Measurements from ENCODE around the gene PTPN5.

PTPN5 gene

DNA sequence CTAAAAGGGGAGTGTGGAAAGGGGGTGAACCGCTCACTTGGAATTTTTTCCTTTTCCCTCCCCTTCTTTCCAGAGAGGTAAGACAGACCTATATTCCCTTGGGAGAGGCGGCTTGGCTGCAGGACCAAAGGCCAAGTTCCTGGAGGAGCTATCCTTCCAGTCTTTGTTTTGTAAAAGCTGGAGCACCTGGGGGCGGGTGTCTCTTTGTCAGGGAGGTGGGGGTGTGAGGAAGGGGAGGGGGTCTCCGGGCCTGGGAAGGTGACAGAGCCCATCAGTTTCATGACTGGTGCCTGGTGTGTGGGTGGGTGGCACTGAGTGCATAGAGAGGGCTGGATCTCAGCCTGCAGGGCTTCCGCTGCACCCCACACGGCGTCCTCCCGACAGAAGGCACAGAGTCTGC lies 18.5 kb downstream of the PTPN5 start:
- DNase-seq (ENCODE audit: low read depth), result no peak

DNA sequence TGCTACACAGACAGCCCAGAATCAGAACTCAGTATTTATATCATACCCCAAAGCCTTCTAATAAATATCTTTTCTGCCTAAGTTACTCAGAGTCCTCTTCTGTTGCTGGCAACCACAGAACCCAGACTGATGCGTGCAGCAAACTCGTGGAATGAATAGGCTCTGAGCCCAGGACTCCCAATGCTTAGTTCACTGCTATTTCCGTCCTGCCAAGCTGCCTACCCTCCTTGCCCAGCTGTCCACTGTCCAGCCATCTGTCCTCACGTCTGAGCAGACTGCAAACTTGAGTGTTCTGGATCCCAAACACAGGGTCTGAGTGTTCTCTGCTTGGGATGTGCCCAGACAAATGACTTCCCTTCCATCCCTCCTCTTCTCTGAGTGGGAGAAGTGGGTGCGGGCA lies 19.4 kb downstream of the PTPN5 start:
- no peak for DNase-seq (ENCODE audit: low read depth)

DNA sequence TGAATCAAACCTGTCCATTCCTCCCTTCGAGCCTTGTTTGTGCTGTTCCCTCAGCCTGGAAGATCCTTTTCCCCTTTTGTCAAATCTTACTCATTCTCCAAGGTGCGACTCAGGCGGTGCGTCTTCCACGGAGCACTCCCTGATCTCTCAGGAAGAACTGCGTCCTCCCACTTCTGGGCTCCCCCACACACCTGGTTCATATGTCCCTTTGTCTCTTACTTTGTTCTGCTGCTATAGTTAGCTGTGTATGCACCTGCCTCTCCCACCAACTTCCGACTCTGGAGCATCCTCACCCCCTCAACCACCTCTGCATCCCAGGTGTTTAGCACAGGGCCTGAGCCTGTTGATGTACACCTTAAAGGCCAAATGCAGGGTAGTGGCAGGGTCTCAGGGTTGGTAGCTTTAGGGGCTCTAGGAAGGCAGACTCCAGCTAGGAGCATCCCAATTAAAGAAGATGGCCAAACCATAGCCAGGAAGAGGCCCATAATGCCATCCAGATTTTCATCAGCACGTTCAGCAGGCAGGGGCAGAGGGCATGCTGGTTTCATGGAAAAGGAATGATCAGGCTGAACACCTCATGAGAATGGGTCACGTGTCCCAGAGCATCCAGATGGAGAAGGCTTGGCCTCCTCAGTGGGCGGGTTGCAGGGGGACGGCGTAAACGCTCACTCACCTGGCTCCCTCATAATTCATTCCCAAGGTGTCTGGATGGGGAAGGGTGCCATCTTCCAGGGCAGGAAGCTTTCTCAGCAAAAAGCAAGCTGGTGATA lies 20.1 kb downstream of the PTPN5 start:
- DNase-seq (ENCODE audit: low read depth), result no peak

DNA sequence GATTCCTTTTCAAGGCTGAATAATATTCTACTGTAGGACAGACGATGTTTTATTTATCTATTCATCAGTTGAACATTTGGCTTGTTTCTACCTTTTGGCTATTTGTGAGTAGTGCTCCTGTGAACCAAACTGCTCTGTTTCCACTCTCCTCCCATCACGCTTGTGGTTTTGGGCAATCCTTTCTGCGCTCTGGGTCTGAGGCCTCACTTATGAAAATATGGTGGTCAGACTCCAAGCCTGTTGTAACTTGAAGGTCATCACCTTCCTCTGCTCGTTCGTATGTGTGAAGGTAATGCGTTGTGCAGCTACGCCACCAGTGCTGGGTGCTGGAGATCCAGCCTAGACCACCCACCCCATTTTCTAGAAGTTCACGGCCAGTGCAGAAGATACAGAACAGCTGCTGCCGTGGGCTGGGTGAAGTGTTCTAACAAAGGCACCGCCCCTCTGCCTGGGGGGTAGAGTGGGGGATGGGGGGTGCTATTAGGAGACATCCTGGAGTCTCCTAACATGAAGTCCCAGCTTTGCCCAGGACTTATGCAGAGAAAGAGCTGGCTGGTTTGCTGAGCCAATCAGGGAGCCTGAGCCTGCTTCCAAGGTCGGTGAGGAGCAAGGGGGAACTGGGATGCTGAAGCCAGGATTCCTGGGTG lies 21.0 kb downstream of the PTPN5 start:
- no peak for DNase-seq (ENCODE audit: low read depth)

DNA sequence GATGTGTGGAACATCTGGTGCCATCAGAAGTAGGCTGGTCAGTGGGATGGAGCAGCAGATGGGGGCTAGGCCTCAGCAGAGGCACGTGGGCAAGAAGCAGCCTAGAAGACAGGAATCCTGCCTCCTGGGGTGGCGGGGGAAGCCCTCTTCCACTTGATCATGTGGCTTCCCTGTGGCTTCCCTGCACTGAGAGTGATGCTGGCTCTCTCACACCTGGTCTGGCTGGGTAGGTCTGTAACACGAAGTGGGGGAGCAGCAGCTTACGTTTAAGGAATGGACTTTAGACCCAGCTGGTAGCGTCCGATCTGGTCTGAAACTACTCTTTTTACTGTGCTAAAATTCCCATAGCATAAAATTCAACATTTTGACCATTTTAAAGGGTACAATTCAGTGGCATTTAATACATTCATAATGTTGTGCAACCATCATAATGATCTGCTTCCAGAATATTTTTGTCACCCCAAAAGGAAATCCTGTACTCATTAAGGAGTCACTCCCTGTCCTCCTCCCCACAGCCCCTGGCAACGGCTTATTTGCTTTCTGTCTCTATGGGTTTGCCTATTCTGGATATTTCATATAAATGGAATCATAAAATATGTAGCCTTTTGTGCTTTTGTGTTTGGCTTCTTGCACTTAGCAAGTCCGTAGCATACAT lies 21.7 kb downstream of the PTPN5 start:
- DNase-seq (ENCODE audit: low read depth), result no peak

DNA sequence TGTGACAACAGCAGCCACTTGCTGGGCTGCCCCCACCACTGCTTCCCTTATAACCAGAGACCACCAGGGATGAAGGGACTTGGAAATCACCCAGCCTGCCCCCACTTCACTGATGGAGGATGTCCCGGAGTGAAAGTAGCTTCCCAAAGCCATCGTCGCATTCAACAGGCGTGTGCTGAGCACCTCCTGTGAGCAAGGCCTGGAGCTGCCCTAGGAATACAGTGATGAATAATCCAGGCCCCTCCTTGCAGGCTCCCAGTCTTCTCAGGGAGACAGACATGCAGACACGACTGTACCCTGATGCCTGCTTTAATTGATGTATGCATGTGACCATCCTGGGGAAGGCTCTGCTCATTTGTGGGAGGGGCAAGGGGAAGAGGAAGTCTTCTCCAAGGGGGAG lies 22.6 kb downstream of the PTPN5 start:
- DNase-seq (ENCODE audit: low read depth), result no peak

DNA sequence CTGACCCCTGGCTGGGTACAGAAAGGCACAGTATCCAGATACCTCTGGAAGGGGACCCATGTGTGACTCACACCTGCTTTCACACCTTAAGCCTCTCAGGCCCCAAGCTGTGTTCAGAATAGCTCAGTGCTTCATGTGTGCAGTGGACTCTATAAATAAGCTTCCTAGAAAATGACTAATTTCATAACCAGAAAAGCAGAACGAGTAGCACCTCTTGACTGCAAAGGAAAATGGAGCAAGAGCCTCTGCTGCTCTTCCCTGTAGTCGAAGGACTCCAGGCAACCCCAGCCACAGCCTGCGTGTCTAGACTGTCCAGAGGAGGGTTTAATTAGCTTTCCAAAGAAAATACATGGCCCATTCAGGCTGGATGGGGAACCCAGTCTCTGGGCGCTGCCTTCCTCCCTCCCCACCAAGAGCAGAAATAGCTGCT lies 23.1 kb downstream of the PTPN5 start:
- DNase-seq (ENCODE audit: low read depth), result no peak

DNA sequence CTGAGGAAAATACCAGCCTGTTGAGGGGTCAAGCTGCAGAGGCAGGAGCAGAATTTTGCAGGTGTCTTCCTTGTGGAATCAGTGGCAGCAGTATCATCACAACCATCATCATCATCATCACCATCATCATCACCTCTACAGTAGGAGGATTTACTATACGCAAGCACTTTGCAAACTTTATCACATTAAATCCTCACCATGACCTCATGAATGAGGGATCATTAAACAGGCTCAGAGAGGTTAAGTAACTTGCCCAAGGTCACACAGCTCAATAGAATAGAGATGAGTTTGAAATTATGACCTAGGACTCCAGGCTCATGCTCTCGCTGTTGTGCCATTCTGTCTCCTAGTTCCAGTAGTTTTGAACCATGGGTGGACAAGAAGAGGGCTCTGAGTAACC lies 25.6 kb downstream of the PTPN5 start:
- no peak for DNase-seq (ENCODE audit: low read depth)

DNA sequence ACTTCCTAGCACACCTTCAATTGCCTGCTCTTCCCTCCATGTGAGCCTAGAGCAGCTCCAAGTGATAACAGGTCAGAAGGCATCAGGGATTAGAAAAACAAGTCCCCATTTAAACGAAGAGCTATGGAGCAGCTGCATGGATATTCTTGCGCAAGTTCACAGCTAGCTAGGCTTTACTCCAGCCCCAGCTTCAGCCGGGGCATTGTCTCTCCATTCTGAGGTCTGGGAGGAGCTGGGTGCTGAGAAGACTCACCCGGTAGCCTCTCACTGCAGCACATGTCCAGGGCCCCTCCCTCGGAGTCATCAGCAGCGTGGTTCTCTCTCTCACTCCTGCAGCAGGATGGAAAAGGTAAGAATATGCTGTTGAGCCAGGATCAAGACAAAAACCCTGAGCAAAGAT lies 26.0 kb downstream of the PTPN5 start:
- DNase-seq (ENCODE audit: low read depth), result no peak

DNA sequence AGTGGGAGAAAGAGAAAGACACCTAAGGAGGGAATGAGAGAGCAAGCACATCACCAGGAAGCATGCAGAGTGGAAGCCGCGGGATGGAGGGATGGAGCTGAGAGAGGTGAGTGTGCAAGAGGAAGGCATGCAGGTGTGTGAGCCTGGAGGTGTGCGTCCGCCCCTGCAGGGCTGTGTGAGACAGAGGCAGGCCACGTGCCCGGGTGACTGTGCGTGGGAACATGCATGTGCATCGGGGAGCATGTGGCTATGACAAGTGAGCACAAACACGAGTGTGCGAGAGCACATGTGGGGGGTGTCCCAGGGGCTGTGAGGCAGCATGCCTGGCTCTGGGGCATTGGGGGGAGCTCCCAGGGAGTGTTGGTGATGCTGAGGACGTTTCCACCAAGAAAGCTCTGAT lies 29.9 kb downstream of the PTPN5 start:
- DNase-seq (ENCODE audit: low read depth), result no peak

DNA sequence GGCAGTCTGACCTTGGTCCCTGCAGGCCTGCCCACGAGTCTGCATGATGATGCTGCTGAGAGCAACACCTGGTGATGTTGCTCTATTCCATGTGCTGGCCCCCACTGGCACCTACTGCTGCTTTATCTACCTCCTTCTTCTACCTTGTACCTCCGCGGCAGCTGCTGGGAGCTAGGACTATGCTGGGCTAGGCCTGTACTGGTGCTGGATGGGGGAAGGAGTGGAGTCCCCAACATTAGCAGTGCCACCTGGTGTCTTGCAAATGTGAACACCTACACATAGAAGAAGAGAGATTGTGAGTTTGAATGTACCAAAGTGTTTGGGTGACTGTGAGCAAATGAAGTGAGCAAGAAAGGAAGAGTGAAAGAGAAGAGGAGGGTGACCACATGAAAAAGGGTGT lies 30.5 kb downstream of the PTPN5 start:
- no peak for DNase-seq (ENCODE audit: low read depth)

DNA sequence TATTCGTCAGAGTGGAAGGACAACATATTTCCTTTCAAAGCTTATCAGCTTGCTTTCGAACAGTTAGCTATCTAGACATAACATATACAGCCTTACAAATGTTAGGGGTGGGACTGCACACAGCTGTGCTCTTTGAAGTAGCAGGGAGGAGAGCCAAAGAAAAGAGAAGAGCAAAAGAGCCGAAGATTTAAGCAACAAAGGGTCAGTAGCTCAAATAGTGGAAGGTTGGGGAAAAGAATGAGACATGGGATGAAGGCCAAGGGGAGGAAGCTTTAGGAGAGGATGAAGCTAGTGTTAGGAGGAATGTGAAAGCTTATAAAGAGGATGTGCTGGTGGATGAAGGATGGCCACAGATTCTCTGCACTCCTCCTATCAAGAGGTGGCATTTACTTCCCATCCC lies 33.8 kb downstream of the PTPN5 start:
- DNase-seq (ENCODE audit: low read depth), result no peak

DNA sequence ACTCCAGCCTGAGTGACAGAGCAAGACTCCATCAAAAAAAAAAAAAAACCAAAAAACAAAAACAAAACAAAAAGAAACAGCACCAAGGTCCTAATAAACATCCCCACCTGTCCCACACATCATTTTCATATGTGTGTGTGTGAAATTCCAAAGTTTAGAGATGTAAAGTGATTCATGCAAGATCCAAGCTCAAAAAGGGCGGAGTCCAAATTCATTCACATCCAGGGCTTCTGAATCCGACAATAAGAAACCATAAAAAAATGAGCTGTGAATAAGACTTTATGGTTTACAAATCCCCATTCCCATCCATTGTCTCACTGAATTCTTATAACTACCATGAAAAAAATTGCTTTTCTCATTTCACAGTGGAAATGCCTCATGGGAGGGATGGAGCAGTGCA lies 34.7 kb downstream of the PTPN5 start:
- no peak for DNase-seq (ENCODE audit: low read depth)

DNA sequence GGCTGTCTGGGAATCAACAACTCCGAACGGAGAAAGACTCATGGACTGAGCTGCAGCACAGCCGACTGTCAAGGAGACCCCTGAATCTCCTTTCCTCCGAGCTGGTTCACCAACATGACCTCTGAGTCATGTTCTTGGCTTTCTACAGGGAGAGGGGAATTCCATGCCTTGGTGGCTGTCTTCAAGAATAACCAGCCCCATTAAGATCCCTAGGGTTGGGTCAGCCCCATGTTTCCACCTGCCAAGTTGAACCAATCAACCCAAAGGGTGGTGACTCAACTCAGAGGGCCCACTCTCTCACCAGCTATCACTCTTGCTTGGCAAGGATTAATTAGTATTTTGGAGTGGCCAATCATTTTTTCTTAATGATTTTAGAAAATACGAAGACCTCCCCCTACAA lies 37.3 kb downstream of the PTPN5 start:
- no peak for DNase-seq (ENCODE audit: low read depth)

DNA sequence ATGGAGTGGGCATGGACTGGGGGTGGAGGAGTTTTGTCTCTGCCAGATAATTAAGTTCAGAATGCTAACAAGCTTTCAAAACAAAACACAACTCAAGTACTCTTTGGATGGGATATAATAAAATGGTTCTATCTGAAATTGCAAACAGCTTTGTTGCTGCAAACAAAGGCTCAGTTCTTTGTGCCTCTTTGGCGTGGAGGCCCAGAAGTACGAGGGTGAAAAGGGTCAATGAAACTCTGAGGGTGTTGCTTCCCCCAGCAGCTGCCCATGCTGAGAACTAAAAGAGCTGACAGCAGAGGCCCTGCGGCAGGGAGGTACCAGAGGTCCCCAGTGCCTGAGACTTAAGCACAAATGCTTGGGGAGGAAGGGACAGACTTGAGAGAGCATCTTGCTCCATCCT lies 39.1 kb downstream of the PTPN5 start:
- DNase-seq (ENCODE audit: low read depth), result no peak

DNA sequence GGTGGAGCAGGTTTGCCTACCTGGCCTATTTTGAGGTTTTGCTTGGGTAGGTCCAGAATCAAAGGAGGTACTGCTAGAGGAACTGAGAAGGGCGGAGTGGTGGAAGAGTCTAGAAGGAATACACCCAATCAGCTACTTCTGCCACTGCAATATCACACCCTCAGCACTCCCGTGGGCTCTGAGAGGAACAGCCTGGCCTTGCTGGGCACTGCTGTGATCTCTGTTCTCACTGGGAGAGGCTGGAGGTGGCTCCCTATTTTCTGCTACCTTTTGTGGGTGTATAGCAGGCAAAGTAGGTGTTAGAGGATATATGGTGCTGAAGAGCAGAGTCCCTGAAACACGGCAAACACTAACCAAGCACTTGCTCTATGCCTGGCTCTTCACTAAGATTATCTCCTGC lies 40.7 kb downstream of the PTPN5 start:
- DNase-seq (ENCODE audit: low read depth), result no peak

DNA sequence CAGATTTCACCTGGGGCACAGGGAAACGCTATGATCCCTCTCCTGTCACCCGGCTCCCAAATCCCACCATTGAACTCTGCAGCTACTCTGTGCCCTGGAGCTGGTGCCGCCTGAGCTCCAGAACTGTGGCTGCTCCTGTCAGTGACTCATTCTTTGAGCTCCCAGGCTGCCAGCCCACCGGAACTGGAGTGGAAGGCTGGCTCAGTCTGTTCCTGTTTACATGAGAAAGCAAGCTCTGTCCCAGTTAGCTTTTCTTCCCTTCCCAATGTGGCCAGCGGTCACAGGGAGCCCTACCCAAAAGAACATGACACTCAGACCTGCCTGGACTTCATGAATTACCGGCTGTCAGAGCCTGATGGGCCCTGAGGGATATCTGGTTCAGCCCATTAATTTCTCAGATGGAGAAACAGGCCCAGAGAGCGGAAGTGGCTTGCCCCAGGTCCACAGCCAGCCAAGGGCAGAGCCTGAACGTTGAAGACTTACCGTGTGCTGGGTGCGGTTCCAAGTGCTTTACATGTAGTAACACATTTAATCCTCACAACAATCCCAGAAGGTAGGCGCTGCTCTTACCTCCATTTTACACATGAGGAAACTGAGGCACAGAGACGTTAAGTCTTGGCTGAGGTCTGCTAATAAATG lies 41.8 kb downstream of the PTPN5 start:
- DNase-seq (ENCODE audit: low read depth), result peak; percentile 33

DNA sequence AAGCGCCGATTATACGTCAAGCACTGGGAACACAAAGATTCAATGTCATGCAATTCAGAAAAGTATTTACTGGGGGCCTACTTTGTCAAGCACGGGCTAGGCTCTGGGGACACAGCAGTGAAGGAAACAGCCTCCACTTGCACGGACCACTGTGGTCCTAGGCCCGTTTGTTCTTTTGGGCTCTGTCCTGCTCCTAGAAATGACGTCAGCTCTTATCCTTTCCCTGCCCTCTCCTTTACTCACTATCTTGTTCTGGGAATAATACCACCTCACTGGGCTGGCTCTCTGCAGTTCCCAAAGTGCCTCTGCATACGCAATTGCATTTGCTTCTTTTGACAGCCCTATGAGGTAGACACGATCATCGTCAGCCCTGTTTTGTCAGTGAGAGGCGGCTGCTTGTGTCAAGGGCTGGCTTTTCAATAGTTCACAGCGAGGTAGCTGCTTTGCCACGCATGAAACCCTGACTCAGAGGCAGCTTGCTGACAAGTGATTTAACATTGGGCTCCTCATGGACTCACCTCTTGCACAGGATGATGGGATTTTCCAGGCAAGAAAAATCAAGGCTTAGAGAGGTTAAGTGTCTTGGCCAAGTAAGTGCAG lies 42.7 kb downstream of the PTPN5 start:
- DNase-seq (ENCODE audit: low read depth), result no peak

DNA sequence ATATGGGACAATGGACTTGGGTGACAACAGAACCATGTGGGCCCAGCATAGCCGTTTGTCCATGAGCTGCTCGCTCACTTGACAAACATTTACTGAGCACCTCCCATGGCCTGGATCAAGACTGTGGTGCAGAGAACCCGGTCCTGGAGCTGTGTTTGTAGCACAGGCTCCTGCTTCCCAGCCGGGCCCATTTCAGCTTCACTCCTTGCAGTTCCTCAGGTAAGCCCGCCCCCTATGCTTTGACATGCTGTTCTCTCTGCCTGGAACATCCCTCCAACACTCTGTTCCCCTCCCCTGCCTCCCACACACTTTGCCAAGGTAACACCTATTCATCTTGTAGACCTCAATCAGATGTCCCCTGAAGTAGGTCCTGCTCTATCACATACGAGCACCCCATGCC lies 46.3 kb downstream of the PTPN5 start:
- no peak for DNase-seq (ENCODE audit: low read depth)

DNA sequence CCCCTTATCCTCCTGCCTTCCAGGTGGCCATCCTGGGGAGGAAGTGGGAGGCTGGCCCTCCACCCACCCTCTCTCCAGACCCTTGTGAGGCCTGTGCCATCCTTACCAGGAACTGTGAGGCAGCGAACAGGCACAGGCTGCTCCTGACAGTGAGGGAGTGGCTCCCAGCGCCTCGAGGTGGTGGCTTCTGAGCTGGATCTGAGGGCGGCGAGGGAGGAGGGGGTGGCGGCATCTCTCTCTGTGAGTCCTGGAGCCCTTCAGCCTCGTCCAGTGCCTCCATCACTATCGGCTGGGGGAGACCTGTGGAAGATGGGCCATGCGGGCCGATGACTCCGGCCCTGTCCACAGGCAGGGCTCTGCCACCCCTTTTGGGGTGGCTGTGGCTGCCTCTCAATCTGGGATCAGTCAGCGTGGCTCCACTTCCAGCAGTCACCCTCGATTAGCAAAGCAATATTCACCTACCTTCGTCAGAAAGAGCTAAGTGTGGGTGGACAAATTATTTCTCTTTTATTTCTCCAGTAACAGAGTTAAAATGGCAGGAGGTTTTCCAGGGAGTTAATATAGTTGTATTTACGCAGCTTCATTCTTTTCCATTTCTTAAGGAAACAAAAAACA lies 47.6 kb downstream of the PTPN5 start:
- no peak for DNase-seq (ENCODE audit: low read depth)

DNA sequence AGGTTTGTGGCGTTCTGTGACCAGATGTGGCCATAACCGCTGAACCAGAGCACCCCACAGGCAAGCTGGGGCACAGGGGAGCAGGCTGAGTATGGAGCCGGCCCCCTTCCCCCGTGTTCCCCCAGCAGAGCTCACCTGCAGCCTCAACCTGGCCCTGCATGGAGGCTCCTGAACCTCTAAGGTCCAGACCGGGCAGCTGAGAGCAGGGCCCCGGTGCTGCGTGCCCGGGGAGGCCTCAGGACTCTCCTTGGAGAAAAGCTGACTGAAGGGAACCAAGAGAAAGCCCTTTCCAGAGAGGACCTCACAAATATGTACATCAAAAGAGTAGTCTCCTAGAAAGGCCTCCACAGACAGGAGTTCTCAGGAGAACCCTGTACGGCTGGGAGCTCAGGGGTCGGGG lies 48.2 kb downstream of the PTPN5 start:
- DNase-seq (ENCODE audit: low read depth), result no peak

DNA sequence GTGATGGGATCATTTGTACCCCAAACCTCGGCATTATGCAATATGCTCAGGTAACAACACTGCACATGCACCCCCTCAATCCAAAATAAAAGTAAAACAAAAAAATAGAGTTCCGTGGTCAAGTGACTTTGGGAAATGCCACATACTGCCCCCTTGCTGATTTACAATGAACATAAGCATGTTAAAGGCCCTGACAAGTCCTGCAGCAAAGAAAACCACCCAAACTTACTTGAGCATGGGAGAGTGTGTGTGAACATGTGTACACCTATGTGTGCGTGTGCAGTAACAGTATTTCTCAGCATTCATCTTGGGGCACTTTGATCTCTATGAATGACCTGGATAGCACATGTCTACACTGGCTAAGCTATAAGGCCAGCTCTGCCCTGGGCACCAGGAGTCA lies 49.8 kb downstream of the PTPN5 start:
- DNase-seq (ENCODE audit: low read depth), result no peak
